B cell (primary cell): ENCODE data around the gene ITCH. TPM values are rescaled to one million over a fixed set of nuclear protein-coding genes. Genes with fewer than 3 reads are reported as not detected.

ENCODE experiments used
- ATAC-seq: fragments of 200-7000 bp; cut with Tn5 transposase; one replicate; pipeline ENCODE4 v1.10.0; 2021; ENCODE audit warnings: low read depth, mild to moderate bottlenecking, moderate number of reproducible peaks, moderate library complexity
- CTCF ChIA-PET: fragments of 350-600 bp; sonication (Branson Sonifier 250); formaldehyde crosslinking; loops from one replicate; lab custom pipeline; 2021; ENCODE audit warnings: antibody characterized with exemption, inconsistent platforms; lab: Charles Lee
- POLR2A ChIA-PET: fragments of 350-600 bp; sonication (Branson Sonifier 250); formaldehyde crosslinking; loops from one replicate; lab custom pipeline; 2021; ENCODE audit warnings: antibody characterized with exemption; lab: Charles Lee
- DNase-seq: peaks from one replicate; pipeline ENCODE4 v3.0.0; 2013
- H2AFZ ChIP-seq: 2 replicates; pipeline ENCODE4 v1.6.1; 2012; ENCODE audit warnings: mild to moderate bottlenecking, low read depth, low read length; ENCODE audit not compliant: insufficient read depth, poor library complexity, severe bottlenecking
- H3K27ac ChIP-seq, 2 donors: 1 replicate in 1 of 2; 2 replicates in 1 of 2; pipeline ENCODE4 v1.5.1; 2012 to 2013; ENCODE audit warnings: low read length in 2 of 2, mild to moderate bottlenecking in 2 of 2, moderate library complexity in 1 of 2
- H3K27me3 ChIP-seq, 4 experiments: fragments of 200-600 bp in 1 of 4; sonication (generic) in 1 of 4; replicated peaks in 1 of 4; 1 replicate in 2 of 4; 2 replicates in 2 of 4; pipeline versions ENCODE4 v1.6.1 to v1.7.0; 2013 to 2016; ENCODE audit warnings: low read length in 3 of 4, mild to moderate bottlenecking in 2 of 4, mixed read lengths in 1 of 4, moderate library complexity in 1 of 4; ENCODE audit not compliant: insufficient read depth in 4 of 4, control insufficient read depth in 3 of 4; ENCODE audit errors: control extremely low read depth in 1 of 4
- H3K36me3 ChIP-seq, 2 experiments: replicated peaks in 1 of 2; 1 replicate in 1 of 2; 2 replicates in 1 of 2; pipeline versions ENCODE4 v1.6.1 to v1.7.1; 2013; ENCODE audit warnings: low read length in 1 of 2; ENCODE audit not compliant: insufficient read depth in 2 of 2, control insufficient read depth in 1 of 2; ENCODE audit errors: control extremely low read depth in 1 of 2, extremely low read depth in 1 of 2
- H3K4me1 ChIP-seq, 2 donors: fragments of 200-600 bp in 1 of 2; sonication (generic) in 1 of 2; 1 replicate in 1 of 2; 2 replicates in 1 of 2; pipeline versions ENCODE4 v1.5.1 to v1.6.1; 2013 to 2017; ENCODE audit warnings: low read length in 2 of 2; ENCODE audit not compliant: control insufficient read depth in 2 of 2, insufficient read depth in 2 of 2
- H3K4me2 ChIP-seq: replicated peaks from 2 replicates; pipeline ENCODE3; 2012; ENCODE audit warnings: mild to moderate bottlenecking, low read depth, low read length; ENCODE audit not compliant: poor library complexity, severe bottlenecking
- H3K4me3 ChIP-seq, 5 experiments: fragments of 200-600 bp in 1 of 5; sonication (generic) in 1 of 5; 1 replicate in 3 of 5; 2 replicates in 2 of 5; pipeline versions ENCODE4 v1.5.1 to v1.7.0; 2011 to 2016; ENCODE audit warnings: low read length in 4 of 5, mild to moderate bottlenecking in 4 of 5, low read depth in 2 of 5, control low read depth in 1 of 5, moderate library complexity in 1 of 5; ENCODE audit not compliant: insufficient read depth in 1 of 5; ENCODE audit errors: control extremely low read depth in 1 of 5, extremely low read depth in 1 of 5
- H3K79me2 ChIP-seq: fragments of 200-600 bp; sonication (generic); one replicate; pipeline ENCODE4 v1.6.0; 2016; ENCODE audit warnings: low read length; ENCODE audit not compliant: control insufficient read depth, insufficient read depth
- H3K9ac ChIP-seq: fragments of 200-600 bp; sonication (generic); 2 replicates; pipeline ENCODE4 v1.6.1; 2017; ENCODE audit warnings: mild to moderate bottlenecking, low read length, moderate library complexity
- H3K9me3 ChIP-seq, 3 donors: one replicate each; pipeline versions ENCODE4 v1.6.1 to v1.7.1; 2013; ENCODE audit warnings: low read length in 2 of 3; ENCODE audit not compliant: control insufficient read depth in 2 of 3, insufficient read depth in 1 of 3; ENCODE audit errors: control extremely low read depth in 1 of 3
- H4K20me1 ChIP-seq: 2 replicates; pipeline ENCODE4 v1.6.0; 2012; ENCODE audit warnings: mild to moderate bottlenecking, low read length; ENCODE audit not compliant: insufficient read depth, control insufficient read depth, poor library complexity, severe bottlenecking
- H3K27ac Mint-ChIP-seq: one replicate; pipeline ENCODE4 v1.8.0; 2021; ENCODE audit warnings: mixed read lengths
- H3K27me3 Mint-ChIP-seq: one replicate; pipeline ENCODE4 v1.8.0; 2021; ENCODE audit warnings: mixed read lengths
- H3K4me1 Mint-ChIP-seq: one replicate; pipeline ENCODE4 v1.8.0; 2021; ENCODE audit warnings: mixed read lengths
- H3K4me3 Mint-ChIP-seq: one replicate; pipeline ENCODE4 v1.8.0; 2021; ENCODE audit warnings: mixed read lengths
- H3K9me3 Mint-ChIP-seq: one replicate; pipeline ENCODE4 v1.8.0; 2022; ENCODE audit warnings: mixed read lengths; ENCODE audit not compliant: insufficient read depth
- EZH2 ChIP-seq: IDR thresholded peaks from 2 replicates; pipeline ENCODE4 v1.6.1; 2012; ENCODE audit warnings: borderline replicate concordance, low read depth, mild to moderate bottlenecking, moderate library complexity, low read length; ENCODE audit not compliant: insufficient read depth, poor library complexity, severe bottlenecking
- WGBS: methylation state at CpG from one replicate; pipeline ENCODE4 v1.1.5; 2013; ENCODE audit warnings: missing lambda C conversion rate; ENCODE audit not compliant: insufficient coverage; 5-methylcytosine and 5-hydroxymethylcytosine counted together
- intact Hi-C: fragments of 100-400 bp; cut with micrococcal nuclease; formaldehyde crosslinking; loops from one replicate; pipeline ENCODE4 v1.10.0; 2022
- polyA plus RNA-seq: library from polyadenylated mRNA; depleted of rRNA; stranded (reverse); fragments of >200 nt; gene quantifications from 2 replicates; pipeline ENCODE4 v1.2.3, GENCODE V29; 2012
- total RNA-seq, 2 donors: library from RNA; stranded (reverse); fragments of 120-200 nt in 1 of 2; gene quantifications; 1 replicate in 1 of 2; 2 replicates in 1 of 2; pipeline versions ENCODE4 v1.2.3 to v1.2.4, GENCODE V29; 2013 to 2022
- TF ChIP-seq, protein P1 (sequence below): fragments of 200-600 bp; IDR thresholded peaks from one replicate; pipeline ENCODE4 v1.8.0; 2022; ENCODE audit warnings: antibody characterized with exemption, mild to moderate bottlenecking

The ITCH gene
- total and polyA plus RNA-seq, 2 donors (not counting 1 experiment from before 2014, with no cell fraction given): 10.0 to 110 TPM

DNA sequence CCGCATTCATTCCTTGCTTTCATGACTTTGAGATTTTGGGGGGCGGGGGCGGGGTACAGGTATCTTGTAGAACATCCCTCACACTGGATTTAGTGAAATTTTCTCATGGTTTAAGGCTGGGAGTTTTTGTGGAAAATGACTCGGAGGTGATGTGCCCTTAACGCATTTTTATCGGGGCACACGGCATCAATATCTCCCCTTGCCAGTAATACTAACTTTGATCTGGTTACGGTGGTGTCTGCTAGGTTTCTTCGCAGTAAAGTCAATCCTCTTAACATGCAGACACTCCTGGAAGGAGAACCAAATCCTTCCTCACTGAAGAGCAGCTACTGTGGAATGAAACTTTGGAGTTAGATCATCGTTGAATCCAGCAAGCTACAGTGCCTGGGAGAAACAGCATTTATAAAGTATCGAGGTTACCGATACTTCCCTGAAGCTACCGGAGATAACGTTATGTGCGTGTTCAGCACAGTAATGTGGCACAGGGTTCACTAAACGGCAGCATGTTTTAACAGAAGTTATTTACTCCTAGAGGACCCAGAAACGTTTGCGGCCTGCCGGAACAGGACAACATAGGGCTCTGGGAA, 151.9 kb downstream of the ITCH start:
- Histone ChIP-seq H3K27me3 (no peaks in the 10 kb centered on the region), H3K4me1 (peaks cover 5 to 10% of the 10 kb centered on the region in 2 donors), H3K79me2 (peaks cover 42% of the 10 kb centered on the region), H4K20me1 (peaks cover 14% of the 10 kb centered on the region), H3K9me3 (no peaks in the 10 kb centered on the region), H3K9ac (peak overlapping the region; percentile 94), H2AFZ (peak overlapping the region; percentile 90), H3K36me3 (peaks cover 3 to 7% of the 10 kb centered on the region in 2 experiments), H3K4me2 (peak overlapping the region; percentile 83), H3K4me3 (peak overlapping the region; percentile 66 to 99 (median 95)), H3K27ac (peak overlapping the region in 1 of 2 donors; percentile 85)
- DNase-seq: no peak
- TF ChIP-seq EZH2: no peak
- TF ChIP-seq, protein P1, sequence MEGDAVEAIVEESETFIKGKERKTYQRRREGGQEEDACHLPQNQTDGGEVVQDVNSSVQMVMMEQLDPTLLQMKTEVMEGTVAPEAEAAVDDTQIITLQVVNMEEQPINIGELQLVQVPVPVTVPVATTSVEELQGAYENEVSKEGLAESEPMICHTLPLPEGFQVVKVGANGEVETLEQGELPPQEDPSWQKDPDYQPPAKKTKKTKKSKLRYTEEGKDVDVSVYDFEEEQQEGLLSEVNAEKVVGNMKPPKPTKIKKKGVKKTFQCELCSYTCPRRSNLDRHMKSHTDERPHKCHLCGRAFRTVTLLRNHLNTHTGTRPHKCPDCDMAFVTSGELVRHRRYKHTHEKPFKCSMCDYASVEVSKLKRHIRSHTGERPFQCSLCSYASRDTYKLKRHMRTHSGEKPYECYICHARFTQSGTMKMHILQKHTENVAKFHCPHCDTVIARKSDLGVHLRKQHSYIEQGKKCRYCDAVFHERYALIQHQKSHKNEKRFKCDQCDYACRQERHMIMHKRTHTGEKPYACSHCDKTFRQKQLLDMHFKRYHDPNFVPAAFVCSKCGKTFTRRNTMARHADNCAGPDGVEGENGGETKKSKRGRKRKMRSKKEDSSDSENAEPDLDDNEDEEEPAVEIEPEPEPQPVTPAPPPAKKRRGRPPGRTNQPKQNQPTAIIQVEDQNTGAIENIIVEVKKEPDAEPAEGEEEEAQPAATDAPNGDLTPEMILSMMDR: no peak
- no peaks in the 10 kb centered on the region for H3K27me3 Mint-ChIP-seq
- ChIA-PET CTCF (interaction anchor here (0.7 to 5.3 kb wide), 12 partner anchors 8 to 255 kb away, joined by 3 to 38 read pairs (median 5); partner anchors contain the start of genes AHCY, ITCH and MAP1LC3A), POLR2A (interaction anchor here (0.9 kb wide), 1 partner anchor 162 kb away, joined by 8 read pairs; the partner anchor contains the start of gene PIGU)
- peaks cover 43% of the 10 kb centered on the region for H3K4me1 Mint-ChIP-seq
- no peaks in the 10 kb centered on the region for H3K9me3 Mint-ChIP-seq
- peak overlapping the region; percentile 97 for H3K27ac Mint-ChIP-seq
- intact Hi-C loops: loop anchor here (1.0 to 5.0 kb wide), 4 partner anchors 152 to 523 kb away; partner anchors contain the start of genes AHCY, EIF2S2, ITCH and RALY
- peak overlapping the region; percentile 97 for H3K4me3 Mint-ChIP-seq
- 7% methylated on average over 10 of the region's 19 CpGs for WGBS
- no peak for ATAC-seq
